ENCODE measurements around the gene ATP10B.

- TF ChIP-seq SUZ12 (IDR thresholded peaks at IDR 0.05; ENCODE audit: unreplicated experiment) = no peak
- TF ChIP-seq, protein P1, sequence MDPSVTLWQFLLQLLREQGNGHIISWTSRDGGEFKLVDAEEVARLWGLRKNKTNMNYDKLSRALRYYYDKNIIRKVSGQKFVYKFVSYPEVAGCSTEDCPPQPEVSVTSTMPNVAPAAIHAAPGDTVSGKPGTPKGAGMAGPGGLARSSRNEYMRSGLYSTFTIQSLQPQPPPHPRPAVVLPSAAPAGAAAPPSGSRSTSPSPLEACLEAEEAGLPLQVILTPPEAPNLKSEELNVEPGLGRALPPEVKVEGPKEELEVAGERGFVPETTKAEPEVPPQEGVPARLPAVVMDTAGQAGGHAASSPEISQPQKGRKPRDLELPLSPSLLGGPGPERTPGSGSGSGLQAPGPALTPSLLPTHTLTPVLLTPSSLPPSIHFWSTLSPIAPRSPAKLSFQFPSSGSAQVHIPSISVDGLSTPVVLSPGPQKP (IDR thresholded peaks at IDR 0.05; ENCODE audit: low read depth, low read length) = no peak
- TF ChIP-seq MTA3 (IDR thresholded peaks at IDR 0.05; ENCODE audit: borderline replicate concordance, low read length) = no peak
- no peak for TF ChIP-seq EP300 (IDR thresholded peaks at IDR 0.05; ENCODE audit: borderline replicate concordance in 1 of 2, control insufficient read depth in 1 of 2, low read depth in 2 of 2, low read length in 2 of 2)
- no peak for TF ChIP-seq JUND (IDR thresholded peaks at IDR 0.05; ENCODE audit: low read depth, low read length)
Measured at GRCh38 chr5:160657622-160658458, 194.2 kb downstream of the ATP10B start.

Data from GM12878 (cell line).